ENCODE results near the gene STMP1.

Gene STMP1

GRCh38 chr7:135647755-135648154 lies 14.6 kb upstream of the STMP1 start:
- H3K36me3 ChIP-seq = peaks cover 53% of the 10 kb centered on the region
- no peak for TF ChIP-seq CTCF (IDR thresholded peaks at IDR 0.05; ENCODE audit: low read depth, low read length)
- H3K27me3 ChIP-seq = no peaks in the 10 kb centered on the region
- DNase-seq = no peak
- H3K9me3 ChIP-seq = no peaks in the 10 kb centered on the region
- peaks cover 6% of the 10 kb centered on the region; the same call in 1 of the 2 replicates for H3K4me1 ChIP-seq
- no peak overlapping the region for H3K4me3 ChIP-seq (ENCODE audit: low read depth, low read length)

GRCh38 chr7:135648235-135648634 lies 14.1 kb upstream of the STMP1 start:
- no peaks in the 10 kb centered on the region for H3K9me3 ChIP-seq
- H3K4me3 ChIP-seq (ENCODE audit: low read depth, low read length) = no peak overlapping the region
- DNase-seq = no peak
- no peak for TF ChIP-seq CTCF (IDR thresholded peaks at IDR 0.05; ENCODE audit: low read depth, low read length)
- no peaks in the 10 kb centered on the region for H3K27me3 ChIP-seq
- H3K4me1 ChIP-seq = peaks cover 6% of the 10 kb centered on the region; the same call in 1 of the 2 replicates
- peaks cover 53% of the 10 kb centered on the region for H3K36me3 ChIP-seq

DNA sequence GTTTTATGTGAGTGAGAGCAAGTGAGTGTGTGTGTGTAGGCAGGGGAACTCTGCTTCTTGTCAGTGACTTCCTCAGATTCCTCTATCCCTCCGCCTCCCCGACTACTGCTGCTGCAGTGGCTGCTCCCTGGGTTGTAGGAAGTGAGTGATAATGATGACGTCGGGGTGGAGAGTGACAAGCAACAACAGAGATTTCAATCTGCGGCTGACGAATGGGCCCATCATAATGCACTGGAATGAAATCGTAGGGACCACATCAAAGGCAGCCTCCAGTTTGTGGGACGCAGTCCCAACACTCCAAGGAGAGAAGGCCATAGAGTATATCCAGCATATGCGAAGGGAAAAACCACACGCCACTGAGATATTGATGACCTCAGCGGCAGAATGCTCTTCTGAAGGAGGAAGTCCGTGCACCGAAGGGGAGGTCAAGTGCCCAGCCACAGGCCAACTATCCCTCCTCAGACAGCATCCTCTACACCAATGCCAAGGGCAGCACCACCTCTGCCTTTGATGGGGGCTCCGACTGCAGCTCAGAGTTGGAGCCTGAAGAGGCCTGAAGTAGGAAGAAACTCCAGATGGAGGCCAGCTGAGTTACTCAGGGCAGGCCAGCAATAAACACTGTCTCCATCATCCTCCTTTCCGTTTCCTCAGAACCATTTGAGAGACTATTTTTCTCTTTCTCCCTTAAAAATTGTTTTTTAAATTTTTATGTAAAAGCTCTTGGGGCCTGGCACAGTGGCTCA lies 11.3 kb upstream of the STMP1 start:
- DNase-seq = peak; percentile 17

DNA sequence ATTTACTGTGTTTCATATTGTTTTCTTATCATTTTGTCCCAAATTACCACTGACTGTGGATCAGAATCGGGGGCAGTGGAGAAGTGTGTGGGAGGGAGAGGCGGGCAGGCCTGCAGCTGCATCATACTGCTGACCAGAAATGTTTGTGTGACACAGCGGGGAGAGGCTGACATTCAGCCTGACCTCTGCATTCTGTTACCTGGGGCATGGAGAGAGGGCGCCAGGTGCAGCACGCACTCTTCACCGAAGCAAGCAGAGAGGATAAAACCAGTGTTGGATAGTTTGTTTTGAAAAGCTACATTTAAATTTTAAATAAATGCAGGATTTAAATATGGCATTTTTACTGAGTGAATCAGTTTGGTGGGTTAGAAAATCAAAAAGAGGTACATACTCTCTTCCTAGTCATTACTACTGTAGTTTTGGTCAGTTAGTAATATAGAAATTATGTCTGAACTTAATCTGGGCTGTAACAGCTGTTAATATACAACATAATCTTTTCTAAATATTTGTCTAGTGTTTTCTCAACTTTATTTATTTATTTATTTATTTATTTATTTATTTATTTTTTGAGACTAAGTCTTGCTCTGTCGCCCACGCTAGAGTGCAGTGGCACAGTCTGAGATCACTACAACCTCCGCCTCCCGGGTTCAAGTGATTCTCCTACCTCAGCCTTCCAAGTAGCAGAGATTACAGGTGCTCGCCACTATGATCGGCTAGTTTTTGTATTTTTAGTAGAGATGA lies 8.8 kb upstream of the STMP1 start:
- peaks cover 9% of the 10 kb centered on the region for H3K36me3 ChIP-seq
- H3K4me1 ChIP-seq = no peaks in the 10 kb centered on the region
- no peak overlapping the region for H3K4me3 ChIP-seq (ENCODE audit: low read depth, low read length)
- DNase-seq = no peak
- no peaks in the 10 kb centered on the region for H3K27me3 ChIP-seq
- no peaks in the 10 kb centered on the region for H3K9me3 ChIP-seq
- no peak for TF ChIP-seq CTCF (IDR thresholded peaks at IDR 0.05; ENCODE audit: low read depth, low read length)

More for the DNA sequence above, 11.3 kb upstream of the STMP1 start:
- H3K27me3 ChIP-seq = no peaks in the 10 kb centered on the region
- H3K4me1 ChIP-seq = no peaks in the 10 kb centered on the region
- H3K9me3 ChIP-seq = no peaks in the 10 kb centered on the region
- peaks cover 28% of the 10 kb centered on the region for H3K36me3 ChIP-seq
- H3K4me3 ChIP-seq (ENCODE audit: low read depth, low read length) = no peak overlapping the region
- TF ChIP-seq CTCF (IDR thresholded peaks at IDR 0.05; ENCODE audit: low read depth, low read length) = no peak

- no peaks in the 10 kb centered on the region for H3K36me3 ChIP-seq
- no peaks in the 10 kb centered on the region; the same call in 1 of the 2 replicates for H3K4me1 ChIP-seq
- no peaks in the 10 kb centered on the region for H3K9me3 ChIP-seq
- TF ChIP-seq CTCF (IDR thresholded peaks at IDR 0.05; ENCODE audit: low read depth, low read length) = no peak
- DNase-seq = no peak
- no peaks in the 10 kb centered on the region for H3K27me3 ChIP-seq
- no peak overlapping the region for H3K4me3 ChIP-seq (ENCODE audit: low read depth, low read length)
These were observed 3.8 kb upstream of the STMP1 start for GRCh38 chr7:135658564-135658963.

Measured in BE2C (cell line).